Upper lobe of left lung (tissue), 4 donors: ENCODE results near the gene CEP128.

Experiments
- CTCF ChIP-seq, 6 experiments: fragments of 450-650 bp in 4 of 6; fragments of 200-600 bp in 2 of 6; sonication (generic) in 2 of 6; IDR thresholded peaks; one replicate each; pipeline ENCODE4 v1.5.1; 2016 to 2019; ENCODE audit warnings: antibody characterized with exemption in 6 of 6
- POLR2A ChIP-seq, 4 donors: fragments of 450-650 bp; IDR thresholded peaks; one replicate each; pipeline ENCODE4 v1.5.1; 2016 to 2017; ENCODE audit warnings: antibody characterized with exemption in 4 of 4, mild to moderate bottlenecking in 2 of 4

GRCh38 chr14:80956922-80957321, 15.4 kb upstream of the CEP128 start:
- no peak for TF ChIP-seq CTCF (IDR thresholded peaks at IDR 0.05)
- TF ChIP-seq POLR2A (IDR thresholded peaks at IDR 0.05), result no peak
